HG02840 (cell line): ENCODE measurements around the gene EEF1AKMT2.

Experiments used
- ATAC-seq: cut with Tn5 transposase; IDR thresholded peaks from one replicate; pipeline ENCODE4 v1.9.1; 2021; ENCODE audit warnings: mild to moderate bottlenecking, moderate library complexity, moderate number of reproducible peaks; ENCODE audit not compliant: unreplicated experiment, low FRiP score

The EEF1AKMT2 gene

DNA sequence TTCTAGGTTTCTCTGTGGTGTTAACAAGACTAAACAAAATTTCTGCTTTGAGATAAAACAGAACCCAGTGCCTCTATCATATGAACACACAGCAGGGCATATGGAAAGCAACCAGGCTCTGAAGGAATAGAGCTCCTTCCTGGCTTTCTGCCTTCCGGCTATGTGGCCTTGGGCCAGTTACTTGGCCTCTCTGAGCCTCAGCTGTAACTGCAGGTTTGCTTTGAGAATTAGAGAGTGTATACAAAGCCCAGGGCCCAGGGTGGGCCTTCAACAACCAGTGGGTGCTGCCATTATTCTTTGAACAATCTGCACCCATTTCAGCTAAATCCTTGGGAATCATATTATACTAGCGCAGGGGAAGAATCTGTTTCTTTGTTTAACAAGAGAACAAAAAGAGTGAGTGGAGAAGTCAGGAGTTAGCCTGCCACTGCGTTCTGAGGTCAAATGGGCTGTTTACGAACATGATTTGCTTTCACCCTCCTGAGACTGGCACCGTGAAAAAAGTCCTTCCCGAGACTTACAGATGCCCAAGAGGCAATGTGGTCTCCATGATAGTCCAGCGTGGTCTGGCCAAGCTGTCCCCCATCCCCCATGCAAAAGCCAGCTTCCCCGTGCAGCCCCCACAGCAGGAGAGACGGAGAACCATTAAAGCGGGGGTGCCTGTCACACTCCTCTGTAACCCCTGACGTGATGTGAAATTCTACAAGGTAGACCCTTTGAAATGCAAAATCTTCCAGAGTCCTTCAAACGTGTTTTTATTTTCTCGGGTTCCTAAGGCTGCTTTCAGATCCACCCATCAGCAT lies 52.4 kb downstream of the EEF1AKMT2 start:
- no peak for ATAC-seq

DNA sequence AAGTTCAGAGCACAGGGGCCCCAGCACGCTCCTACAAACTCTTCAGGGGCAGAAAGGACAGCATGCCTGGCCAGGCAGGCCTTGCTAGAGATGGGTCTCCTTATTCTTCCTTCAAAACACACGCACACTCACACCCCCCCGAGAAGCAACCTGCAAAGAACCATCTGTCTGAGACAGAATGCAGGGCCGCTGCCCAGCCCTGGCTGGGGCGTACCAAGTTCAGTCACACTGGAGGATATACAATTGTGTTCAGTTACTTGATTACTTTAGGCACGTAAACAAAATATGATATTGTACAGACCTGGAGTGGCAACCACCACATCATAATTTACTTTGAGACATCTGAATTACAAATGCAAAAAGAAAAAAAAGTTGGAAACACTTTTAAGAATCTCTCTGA lies 53.2 kb downstream of the EEF1AKMT2 start:
- ATAC-seq: no peak

DNA sequence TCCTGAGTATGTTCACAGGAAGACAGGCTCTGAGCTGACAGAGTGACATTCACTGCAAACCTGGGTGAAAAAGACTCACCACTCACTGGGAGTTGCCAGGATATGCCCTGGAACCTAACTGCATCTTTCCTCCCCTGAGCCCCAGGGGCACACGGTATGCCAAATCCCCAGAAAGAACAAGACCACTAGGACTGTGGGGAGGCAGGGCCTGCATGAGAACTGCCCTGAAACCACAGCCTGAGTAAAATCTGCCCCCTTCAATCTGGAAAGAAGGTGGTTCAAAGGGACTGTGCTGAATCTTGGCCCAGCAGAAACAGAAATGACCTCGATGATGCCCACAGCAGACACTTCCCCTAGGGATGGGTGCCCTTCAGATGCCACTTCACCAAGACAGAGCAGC lies 54.0 kb downstream of the EEF1AKMT2 start:
- no peak for ATAC-seq

DNA sequence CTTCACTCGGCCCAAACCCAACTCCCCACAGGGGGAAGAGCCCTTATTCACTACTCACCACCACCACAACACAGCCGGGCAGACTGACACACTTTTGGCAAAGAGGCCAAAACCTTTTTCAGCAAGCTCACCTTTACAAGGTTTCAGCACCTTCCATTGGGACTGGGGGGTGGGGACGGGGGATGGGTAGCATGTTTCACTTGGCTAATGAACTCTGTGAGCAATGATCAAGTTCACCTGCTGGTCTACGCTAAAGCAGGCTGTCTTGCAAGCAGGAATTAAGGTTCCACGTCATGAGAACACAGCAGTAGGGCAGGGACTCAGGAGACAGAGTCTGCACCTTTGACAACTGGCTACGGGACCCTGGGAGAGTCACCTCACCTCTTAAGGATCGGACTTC lies 54.5 kb downstream of the EEF1AKMT2 start:
- ATAC-seq: no peak

DNA sequence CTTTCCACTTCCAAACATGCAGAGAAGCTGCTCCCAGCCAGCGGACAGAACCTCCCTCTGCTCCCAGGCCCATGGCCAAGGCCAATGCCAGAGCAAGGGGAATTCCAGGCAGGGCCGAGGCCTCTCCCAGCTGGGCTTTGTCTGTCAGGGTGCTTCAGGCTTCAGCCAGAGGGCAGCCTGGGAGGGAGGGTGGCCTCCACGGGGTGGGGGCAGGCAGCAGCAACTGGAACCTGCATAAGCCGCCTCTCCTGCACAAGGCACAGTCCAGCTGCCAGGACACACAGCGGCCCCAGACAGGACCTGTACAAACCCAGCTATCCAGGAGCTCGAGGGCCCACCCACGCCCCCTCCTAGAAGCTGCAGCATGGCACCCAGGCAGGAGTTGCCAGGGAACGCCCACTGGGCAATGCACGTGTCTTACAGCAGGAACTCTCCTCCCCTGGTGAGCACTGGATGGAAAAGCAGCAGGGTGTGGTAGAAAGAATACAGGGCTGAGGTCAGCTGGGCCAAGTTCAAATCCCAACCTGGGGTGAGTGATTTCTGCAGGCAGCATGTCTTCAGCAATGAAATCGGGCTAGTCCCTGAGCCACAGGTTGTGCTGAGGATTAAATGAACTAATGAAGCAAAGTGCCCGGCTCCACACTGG lies 55.1 kb downstream of the EEF1AKMT2 start:
- ATAC-seq: no peak

DNA sequence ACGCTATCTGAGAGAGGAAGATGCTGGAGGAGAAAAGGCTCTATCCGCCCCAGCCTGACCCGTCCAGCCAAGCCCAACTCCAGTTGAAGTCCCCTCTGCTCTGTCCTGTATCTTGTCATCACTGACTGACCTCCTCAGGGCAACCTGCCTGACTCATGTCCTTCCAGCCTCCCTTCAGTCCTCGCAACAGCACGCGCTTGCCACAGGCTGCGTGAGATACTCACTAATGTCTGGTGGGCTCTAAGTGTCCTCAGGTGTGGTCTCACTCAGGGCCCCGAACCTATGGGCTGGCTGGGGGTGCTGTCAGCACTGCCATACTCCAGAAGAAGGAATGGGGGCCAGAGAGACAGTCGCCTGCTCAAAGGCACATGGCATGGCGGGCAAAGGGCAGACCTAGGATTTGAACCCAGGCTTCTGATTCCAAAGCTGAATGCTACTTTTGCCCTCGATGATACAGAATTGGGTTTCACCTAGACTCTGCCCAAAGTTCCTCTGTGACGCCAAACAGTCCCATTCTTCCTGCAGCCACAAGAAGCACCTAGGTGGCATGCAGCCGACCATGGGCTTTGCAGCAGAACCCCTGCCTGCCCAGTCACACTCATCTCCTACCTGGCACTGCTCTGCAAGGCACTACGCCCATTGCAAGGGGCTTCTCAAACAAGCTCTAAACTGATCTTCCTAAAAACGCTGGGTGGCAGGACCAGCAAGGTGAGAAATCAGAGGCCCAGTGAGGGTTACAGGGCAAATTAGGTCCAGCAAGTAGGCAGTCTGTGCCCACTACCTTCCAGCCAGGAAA lies 56.0 kb downstream of the EEF1AKMT2 start:
- no peak for ATAC-seq

DNA sequence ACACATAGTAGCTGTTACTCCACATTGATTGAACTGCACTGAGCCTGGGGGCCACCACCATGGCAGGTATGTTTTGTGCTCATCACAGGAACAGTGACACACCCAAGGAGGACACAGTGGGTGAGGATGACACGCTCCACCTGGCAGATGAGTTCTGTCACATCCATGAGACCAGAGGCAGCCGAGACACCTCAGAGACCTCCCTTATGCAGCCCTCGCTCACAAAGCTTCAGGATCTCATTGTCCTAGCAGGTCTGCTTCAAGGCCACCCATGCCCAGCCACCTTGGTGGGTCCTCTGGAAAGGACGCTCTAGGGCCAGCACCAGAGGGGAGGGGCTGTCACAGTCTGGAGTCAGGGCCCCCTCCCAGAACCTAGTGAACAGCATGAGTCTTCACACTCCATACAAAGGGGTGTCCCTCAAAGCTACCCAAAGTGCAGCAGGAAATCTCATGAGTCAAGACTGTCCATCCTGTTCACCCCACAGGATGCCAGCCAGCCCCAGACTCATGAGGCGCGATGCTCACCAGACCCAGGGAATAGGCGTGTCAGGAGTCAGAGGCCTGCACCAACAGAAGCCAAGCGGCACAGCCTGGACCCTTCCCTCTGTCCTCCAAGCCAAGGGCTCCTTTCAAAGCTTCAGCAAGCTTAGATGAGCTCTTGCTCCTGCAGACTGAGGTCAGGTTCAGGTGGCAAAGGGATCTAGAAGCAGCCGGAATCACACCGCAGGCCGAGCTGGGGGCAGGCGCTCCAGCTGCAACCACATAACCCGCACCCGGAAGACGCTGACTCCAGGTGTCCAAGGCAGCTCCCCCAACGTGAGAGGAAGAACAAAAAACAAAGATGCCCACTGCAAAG lies 57.1 kb downstream of the EEF1AKMT2 start:
- no peak for ATAC-seq

DNA sequence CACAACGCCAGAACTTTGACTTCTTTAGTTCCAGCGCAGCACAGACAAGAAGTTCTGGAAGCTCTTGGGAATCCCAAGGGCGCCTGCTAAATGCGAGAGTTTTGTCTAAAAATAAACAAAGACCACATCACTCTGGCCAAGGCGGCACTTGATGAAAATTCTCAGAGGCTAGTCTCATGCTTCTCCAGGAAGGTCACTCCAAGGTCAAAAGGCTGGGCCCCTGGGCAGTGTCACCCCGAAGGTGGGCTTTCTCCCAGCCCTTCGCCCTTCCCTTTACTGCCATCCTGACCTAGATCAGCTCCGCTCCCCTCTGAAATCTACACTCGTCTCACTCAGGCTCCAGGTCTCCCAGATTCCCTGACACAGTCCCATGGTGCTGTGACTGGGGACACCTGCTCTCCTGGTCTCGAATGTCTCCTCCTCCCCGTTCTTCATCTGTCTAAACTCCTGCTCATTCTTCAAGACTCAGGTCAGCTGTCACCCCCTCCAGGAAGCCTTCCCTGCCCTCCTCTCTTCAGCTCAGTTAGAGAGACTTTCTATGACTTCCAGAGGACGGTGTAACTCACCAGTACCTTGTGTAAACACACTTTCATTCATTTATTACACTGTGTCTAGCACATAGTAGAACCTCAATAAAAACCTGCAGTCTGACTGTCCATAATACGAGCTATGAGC lies 58.0 kb downstream of the EEF1AKMT2 start:
- no peak for ATAC-seq

DNA sequence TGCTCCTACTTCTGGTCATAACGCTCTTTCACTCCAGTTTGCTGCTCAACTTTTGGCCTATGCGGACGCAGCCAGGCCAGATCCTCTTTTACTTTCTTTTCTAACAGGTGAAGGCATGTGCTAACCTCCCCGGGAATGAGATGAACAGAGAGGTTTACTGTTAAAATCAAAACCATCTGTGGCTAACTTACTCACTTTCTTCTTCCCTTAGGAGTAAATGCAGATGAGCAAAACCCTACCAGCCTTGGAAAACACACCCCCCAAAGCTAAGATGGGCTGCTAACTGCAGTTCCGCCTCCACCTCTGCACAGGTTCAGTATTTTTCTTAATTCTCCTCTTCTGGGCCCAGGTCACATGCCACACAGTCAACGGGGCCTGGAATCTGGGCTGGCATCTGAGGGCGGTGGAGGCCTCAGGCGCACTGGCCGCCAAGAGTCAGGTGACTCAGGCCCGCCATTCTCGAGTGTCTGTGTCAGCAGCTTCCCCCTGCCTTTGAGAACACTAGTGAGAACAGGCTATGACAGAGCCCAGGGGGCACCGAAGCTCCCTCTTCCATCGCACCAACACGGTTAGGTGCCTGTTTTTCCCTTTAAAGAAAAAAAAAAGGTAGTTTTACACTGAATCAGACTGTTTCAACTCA lies 58.6 kb downstream of the EEF1AKMT2 start:
- peak; percentile 55 for ATAC-seq

DNA sequence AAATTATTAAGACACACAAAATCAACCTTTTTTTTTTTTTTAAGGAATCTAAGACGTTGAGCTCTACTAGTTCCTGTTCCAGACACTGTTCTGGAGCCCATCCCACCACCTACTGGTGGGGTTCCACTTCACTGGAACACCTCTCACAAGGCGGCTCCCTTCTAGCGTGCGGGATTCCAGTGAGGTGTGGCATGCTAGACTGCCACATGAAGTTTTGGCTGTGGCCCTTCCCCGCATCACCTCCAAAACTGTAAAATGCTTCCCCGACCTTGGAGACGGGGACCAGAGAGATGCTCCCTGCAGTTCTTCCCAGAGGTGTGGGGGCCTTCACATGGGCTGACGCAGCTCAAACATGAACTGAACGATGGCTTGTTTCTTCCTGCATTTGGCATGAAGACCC lies 60.1 kb downstream of the EEF1AKMT2 start:
- no peak for ATAC-seq

DNA sequence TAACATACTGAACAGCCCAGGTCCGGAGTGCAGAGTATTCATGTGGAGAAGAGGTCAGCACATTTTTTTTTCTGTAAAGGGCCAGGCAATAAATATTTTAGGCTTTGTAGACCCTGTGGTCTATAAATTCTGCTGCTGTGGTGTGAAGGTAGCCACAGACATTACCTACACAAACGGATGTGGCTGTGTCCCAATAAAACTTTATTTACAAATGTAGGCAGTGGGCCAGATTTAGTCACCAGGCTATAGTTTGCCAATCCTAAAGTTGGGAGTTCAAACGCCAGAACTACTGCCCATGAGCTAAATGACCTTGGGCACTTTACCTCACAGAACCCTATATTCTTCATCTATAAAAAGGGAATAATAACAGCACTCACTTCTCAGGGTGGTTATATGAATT lies 60.9 kb downstream of the EEF1AKMT2 start:
- ATAC-seq: no peak

DNA sequence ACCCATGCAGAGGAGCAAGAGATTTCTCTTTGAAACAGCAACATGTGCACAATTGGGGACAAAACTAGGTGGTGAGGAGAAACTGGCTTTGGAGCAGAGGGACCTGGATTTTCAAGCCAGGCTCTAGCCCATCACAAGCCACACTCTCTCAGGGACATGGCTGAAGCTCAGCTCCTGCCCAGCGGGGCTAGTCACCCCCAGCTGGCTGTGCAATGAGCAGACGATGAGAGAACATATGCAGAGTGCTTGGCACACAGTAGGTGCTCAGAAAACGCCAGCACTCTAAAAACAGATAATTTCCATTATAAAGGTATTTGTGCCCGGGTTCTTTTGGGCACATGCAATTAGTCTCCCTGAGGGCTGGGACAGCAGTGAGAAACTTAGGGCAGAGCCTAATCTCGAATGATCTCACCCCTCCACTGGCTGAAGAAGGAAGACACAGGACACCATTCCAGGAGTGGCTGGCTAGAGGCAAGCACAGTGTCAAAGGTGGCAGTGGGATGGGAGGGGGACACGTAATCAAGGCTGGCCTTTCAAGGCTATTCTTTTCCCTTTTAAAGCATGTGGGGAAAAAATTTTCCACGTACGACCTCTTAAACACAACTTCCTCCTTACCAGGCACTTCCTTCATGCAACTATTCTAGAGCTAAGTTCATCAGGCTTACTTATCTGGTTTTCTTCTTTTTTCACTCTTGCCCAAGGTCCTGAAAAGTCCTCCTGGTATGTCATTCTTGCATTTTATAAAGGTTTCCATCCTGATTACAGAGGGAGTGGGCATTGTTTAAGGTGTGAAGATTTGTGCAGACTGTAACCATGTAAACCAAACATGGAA lies 62.6 kb downstream of the EEF1AKMT2 start:
- ATAC-seq: no peak

DNA sequence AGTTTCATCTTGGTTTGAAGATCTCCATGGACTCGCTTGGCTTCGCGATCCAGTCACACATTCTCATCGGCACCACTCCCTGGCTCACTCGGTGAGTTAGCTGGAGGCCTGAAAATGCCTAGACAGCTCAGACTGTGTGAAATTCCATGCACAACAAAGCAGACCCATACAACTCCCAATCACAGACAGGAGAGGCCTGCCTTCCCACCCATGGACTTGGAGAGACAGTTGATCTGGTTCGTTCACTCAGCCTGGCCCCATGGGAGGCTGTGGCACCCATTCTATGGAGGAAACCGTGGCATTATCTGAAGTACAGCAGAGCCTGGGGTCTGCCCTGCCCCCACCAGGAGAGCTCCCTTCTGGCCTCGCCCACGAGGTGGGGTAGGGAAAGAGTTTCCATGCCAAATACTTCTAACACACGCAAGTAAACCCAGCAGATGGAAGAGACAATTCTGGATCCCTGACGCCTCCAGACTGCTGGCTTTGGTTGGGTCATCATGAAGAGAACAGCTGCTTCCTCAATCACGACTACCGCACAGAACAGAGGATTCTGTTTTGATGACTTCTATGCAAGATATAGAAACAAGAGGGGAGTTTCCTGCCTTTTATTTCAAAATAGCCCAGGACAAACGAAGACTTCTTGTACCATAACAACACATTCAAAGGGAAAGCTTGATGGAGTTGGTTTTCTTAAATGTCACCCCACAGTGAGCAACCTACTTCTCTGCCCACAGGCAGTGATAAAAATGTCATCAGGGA lies 63.4 kb downstream of the EEF1AKMT2 start:
- ATAC-seq: no peak

DNA sequence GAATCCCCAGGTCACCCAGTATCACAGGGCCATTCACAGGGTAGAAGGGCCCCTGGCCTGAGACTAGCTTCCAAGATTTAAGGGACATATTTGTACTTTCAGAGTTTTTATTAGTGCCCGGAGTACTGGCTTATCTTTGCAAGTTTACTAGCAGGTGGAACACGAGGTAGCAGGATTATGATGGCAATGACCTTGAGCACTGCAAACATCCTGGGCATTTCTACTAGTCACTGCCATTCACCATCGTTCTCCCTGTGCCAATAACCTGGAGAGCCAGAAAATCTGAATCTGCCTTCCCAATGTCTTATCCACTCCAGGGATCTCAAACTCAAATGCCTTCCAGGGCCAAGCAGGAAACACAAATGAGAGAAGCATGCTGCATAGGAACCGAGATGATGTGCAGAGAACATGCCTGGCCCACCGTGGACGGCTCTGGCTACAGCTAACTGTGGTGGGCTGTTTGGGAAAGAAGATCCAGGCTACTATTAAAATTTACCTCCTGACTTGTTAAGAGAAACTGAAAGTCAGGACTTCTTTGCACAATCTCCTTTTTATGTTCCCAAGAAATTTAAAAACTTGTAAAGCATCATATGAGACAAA lies 64.2 kb downstream of the EEF1AKMT2 start:
- no peak for ATAC-seq

DNA sequence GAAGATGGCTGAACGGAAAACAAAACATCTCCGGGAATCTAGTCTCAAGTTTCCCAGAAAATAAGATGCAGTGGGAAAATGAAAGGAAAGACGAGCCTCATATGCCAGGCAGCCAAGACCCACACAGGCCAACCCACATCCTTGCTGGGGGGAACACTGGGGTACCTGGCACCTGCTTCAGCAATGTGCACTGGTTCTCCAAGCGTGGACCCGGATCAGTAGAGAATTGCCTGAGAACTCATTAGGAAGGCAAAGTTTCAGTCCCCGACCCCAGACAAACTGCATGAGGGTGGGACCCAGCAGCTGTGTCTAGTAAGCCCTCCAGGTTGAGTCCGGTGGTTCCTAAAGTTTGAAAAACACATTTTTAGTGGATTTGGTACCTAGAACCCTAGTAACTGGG lies 65.9 kb downstream of the EEF1AKMT2 start:
- ATAC-seq: no peak

DNA sequence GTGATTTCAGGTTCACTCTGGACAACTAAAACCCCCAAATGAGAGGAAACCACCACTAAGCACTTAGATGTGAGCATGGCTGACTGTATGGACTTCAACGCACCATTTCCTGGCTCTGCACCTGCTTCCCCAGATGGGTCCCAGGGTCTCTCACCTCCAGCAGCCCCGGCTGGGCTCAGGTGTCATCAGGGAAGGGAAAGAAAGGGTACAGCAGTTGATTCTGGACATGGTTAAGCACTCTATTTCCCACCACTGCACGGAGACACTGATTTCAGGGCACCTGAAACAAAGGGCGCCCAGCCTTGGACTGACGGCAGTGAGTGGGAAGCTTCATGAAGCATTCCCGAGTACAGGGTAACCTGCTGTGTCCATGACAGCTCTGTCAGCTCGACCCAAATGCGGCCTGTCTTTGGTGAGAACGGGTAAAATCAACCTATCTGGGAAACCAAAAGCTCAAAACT lies 66.5 kb downstream of the EEF1AKMT2 start:
- no peak for ATAC-seq

DNA sequence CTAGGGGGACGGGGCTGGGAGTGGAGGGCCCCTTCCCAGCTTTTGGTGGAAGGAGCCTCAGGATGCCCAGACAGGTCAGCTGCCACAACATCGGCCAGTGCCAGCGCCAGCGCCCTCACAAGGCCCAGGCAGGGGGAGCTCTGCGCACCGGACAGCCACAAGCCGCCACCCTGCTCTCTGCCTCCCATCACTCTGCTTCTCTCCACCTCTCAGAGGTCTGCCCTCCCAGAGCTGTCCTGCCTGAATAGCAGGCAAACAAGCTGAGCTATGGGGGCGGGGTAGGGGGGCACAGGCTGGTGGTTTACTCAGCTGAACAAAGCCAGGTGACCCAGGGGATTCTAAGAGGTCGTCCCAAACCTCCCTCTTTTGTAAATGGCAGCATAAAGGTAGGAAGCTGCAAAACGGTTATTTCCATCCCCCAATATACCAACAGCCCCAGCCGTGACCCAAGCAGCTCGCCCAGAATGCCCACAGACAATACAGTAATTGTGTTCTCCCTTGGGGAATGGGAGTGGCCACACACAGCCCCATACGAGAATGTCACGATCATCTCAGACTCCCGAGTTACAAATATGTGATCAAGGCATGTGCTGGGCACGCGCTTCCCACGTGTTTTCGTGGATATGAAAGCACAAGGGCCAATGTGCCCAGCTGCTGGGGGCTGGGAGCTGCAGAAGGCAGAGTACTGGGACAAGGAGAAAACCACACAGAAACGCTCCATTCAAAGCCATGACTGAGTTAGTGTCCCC lies 67.2 kb downstream of the EEF1AKMT2 start:
- ATAC-seq: no peak
